Astrocyte (in vitro differentiated cells and primary cell): ENCODE results near the gene ACTN4.

Experiments used
- CTCF ChIP-seq: IDR thresholded peaks from 2 replicates; pipeline ENCODE4 v1.5.1; 2011; ENCODE audit warnings: low read depth, mild to moderate bottlenecking, inconsistent platforms, low read length, moderate library complexity; ENCODE audit not compliant: insufficient read depth
- EZH2 ChIP-seq: IDR thresholded peaks from 2 replicates; pipeline ENCODE4 v1.6.1; 2012; ENCODE audit warnings: mild to moderate bottlenecking, low read length, inconsistent platforms; ENCODE audit not compliant: insufficient read depth

- TF ChIP-seq EZH2 (no peak), CTCF (no peak)
Measured at GRCh38 chr19:38700902-38701454, 53.5 kb downstream of the ACTN4 start.
